Mammary epithelial cell (primary cell): ENCODE measurements around the gene MYL9.

Experiments used
- CTCF ChIP-seq, 2 donors: IDR thresholded peaks in 1 of 2; conservative IDR thresholded peaks in 1 of 2; 2 replicates each; pipeline ENCODE4 v1.5.1; 2011 to 2012; ENCODE audit warnings: inconsistent platforms in 2 of 2, low read length in 2 of 2, mild to moderate bottlenecking in 2 of 2, control low read depth in 1 of 2, low read depth in 1 of 2; ENCODE audit not compliant: insufficient read depth in 1 of 2; ENCODE audit errors: extremely low read depth in 1 of 2
- EZH2 ChIP-seq: IDR thresholded peaks from 2 replicates; pipeline ENCODE4 v1.6.1; 2012; ENCODE audit warnings: low read length, inconsistent platforms, borderline replicate concordance

DNA sequence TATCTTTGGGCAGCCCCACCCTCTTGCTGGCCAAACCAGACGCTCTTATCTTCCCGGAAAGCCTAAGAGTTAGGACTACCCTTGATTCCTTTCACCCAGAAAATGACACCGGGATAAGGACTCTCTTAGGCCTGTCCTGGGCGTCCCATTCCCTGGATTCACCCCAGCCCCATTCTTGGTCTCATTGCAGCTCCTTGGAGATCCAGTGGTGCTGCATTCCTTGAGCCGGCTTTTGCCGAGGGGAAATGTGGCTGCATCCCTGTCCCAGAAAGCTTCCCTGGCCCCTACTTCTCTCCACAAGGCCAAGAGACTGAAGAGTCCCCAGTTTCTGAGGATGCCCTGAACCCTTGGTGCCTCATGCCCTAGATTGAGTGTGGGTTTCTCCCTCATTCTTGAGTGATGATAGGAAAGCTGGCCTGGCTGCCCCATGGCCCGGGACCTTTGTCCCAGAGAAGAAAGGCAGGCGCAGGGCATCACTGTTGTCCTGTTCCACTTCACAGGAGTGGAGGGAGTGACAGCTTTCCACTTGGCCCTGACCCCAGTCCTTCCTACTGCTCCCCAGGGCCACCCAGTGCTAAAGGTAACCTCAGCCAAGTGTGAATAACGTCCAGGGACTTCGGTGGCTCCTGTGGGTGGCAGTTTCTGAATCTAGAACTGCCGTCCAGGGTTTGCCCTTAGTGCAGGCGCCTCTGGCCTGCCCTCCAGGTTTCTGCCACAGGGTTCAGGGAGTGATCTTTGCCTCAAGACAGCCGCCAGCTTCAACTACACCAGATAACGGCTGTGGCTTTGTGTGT lies 42.7 kb upstream of the MYL9 start:
- TF ChIP-seq CTCF (conservative IDR thresholded peaks at IDR 0.05 in 1 of 2, IDR thresholded peaks at IDR 0.05 in 1 of 2; ENCODE audit: extremely low read depth in 1 of 2, insufficient read depth in 1 of 2, low read depth in 1 of 2, low read length in 2 of 2) = no peak
- no peak for TF ChIP-seq EZH2
